GM12892 (cell line): ENCODE data around the gene PPP1CC.
"Not testable (repeated sequence)": the region's sequence is repeated elsewhere in the genome, so short reads cannot be mapped to it uniquely, and the experiment has no call there.

Experiments
- DNase-seq: peaks from one replicate; pipeline ENCODE4 v3.0.0; 2011; ENCODE audit not compliant: insufficient read length
- FAIRE-seq: peaks from 2 replicates; lab custom pipeline; 2011; peaks lifted over from hg19 to GRCh38; lab: Jason Lieb, UNC
- POLR2A ChIP-seq: IDR thresholded peaks from 2 replicates; pipeline ENCODE4 v1.6.1; 2011; ENCODE audit warnings: low read depth, low read length, control low read depth
- POLR2AphosphoS5 ChIP-seq: IDR thresholded peaks from 2 replicates; pipeline ENCODE4 v1.6.1; 2011; ENCODE audit warnings: low read depth, low read length, control low read depth
- TAF1 ChIP-seq: IDR thresholded peaks from 2 replicates; pipeline ENCODE4 v1.6.1; 2011; ENCODE audit warnings: low read depth, mild to moderate bottlenecking, control low read depth, low read length, borderline replicate concordance

PPP1CC gene

DNA sequence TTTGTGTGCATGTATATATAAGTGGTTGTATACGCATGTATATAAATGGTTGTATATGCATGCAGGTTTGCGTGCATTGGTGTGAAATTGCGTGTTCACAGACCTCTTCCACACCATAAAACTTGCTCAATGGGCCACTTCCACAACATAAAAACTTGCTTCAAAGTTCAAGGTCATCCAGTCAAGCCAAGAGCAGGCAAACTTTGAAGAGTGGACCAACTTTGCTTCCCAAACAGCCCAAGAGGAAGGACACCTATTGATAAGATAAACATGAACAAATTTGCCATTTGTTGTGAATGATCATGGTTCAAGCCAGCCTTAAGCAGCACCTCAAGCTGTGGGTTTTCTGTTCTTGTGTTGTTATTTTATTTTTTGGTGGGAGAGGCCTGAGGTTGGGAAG lies 25.2 kb upstream of the PPP1CC start:
- TF ChIP-seq POLR2A (no peak), TAF1 (no peak), POLR2AphosphoS5 (no peak)
- FAIRE-seq = no peak
- DNase-seq = no peak

GRCh38 chr12:110766311-110767154 lies 23.8 kb upstream of the PPP1CC start:
- TF ChIP-seq POLR2AphosphoS5 = no peak
- TF ChIP-seq POLR2A = no peak
- no peak for TF ChIP-seq TAF1
- DNase-seq = no peak
- FAIRE-seq = no peak

DNA sequence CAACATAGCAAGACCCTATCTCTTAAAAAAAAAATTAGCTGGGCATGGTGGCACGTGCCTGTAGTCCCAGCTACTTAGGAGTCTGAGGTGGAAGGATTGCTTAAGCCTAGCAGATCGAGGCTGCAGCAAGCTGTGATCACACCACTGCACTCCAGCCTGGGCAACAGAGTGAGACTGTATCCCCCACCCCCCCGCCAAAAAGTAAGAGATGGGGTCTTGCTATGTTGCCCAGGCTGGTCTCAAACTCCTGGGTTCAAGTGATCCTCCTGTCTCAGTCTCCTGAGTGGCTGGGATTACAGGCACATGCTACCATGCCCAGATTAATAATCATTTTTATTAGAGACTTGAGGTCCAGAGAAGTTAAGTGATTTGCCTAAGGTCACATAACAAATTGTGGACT lies 22.9 kb upstream of the PPP1CC start:
- FAIRE-seq = not testable (repeated sequence)

DNA sequence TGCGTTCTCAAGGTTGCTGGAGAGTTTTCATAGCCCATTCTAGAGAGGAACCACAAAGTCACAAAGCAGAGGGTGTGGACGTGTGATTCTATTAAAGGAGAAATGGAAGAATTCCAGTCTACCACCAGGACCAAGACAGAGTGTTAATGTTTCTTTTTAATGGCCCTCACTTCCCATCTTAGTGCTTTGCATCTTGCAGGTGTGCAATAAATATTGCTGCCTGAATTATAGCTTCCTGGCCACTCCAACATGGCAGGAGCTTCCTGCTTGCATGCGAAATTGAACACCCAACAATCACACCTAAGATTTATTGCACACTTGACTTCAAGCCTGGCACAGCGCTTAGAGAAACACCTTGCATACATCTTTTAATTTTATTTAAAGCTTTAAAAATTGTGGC lies 22.4 kb upstream of the PPP1CC start:
- TF ChIP-seq POLR2AphosphoS5 (no peak), POLR2A (no peak), TAF1 (no peak)
- DNase-seq = no peak
- no peak for FAIRE-seq

More for the DNA sequence above, 22.9 kb upstream of the PPP1CC start:
- not testable (repeated sequence) for DNase-seq

DNA sequence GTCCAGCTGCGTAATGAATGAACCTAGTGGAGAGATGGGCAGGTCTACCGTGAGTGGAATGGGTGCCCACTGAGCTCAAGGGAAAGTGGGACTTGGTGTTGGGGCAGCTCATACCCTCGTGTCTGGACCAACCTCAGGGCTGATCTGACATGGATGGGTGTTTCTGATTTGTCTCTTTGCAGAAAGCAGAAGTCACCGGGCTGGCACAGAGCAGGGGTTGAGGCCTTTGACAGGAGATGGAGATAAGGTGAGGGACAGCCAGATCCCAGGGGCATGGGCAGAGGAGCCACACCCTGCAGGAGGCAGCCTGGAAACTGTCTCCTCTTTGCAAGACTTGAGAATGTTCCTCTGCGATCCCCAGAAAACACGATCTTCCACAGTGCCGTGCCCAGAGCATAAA lies 20.9 kb upstream of the PPP1CC start:
- DNase-seq (no peak), FAIRE-seq (no peak)
- TF ChIP-seq POLR2AphosphoS5 (no peak), POLR2A (no peak), TAF1 (no peak)

DNA sequence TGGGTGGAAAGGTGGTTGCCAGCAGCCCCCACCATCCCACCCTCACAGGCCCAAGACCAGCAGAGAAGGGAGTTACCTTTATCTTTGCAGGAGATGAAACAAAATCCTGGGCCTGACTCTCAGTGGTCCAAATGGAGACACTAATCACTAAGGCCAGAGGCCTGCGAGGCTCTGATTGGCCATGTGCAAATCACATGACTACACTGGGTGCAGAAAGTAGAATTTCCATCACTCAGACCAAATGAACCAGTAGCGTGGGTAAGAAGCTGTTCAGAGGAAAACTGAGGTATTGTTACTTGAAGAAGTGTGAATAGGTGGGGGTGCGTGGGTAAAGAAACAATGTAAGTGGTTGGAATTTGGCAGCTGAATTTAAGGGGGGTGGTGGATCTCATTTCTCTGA lies 20.2 kb upstream of the PPP1CC start:
- DNase-seq (no peak), FAIRE-seq (no peak)
- TF ChIP-seq POLR2AphosphoS5 (no peak), POLR2A (no peak), TAF1 (no peak)

- FAIRE-seq = no peak
- no peak for TF ChIP-seq POLR2AphosphoS5
- TF ChIP-seq TAF1 = no peak
- TF ChIP-seq POLR2A = no peak
- no peak for DNase-seq
Observed at GRCh38 chr12:110760204-110760609, 17.5 kb upstream of the PPP1CC start.

- DNase-seq = no peak
- FAIRE-seq = no peak
- TF ChIP-seq POLR2AphosphoS5 (no peak), POLR2A (no peak), TAF1 (no peak)
Observed at GRCh38 chr12:110758922-110759321, 16.2 kb upstream of the PPP1CC start.

DNA sequence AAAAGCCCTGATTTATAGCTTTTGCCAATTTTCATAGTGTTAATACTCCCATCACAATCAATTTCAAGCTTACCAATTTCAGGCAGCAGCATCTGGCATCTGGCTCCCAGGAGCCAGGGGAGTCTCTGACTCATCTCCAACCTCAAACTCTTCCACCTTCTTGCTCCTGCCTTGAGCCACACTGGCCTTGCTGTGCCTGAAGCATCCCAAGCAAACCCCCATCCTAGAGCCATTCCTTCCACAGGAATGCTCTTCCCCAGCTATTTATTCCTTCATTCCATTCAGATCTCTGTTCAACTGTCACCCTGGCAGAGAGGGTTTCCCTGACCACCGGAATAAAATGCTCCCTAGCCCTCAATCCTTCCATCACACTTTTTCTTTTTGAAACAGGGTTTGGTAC lies 13.9 kb upstream of the PPP1CC start:
- DNase-seq (no peak), FAIRE-seq (no peak)
- no peak for TF ChIP-seq POLR2A
- no peak for TF ChIP-seq POLR2AphosphoS5
- no peak for TF ChIP-seq TAF1

- TF ChIP-seq TAF1 (no peak), POLR2A (no peak), POLR2AphosphoS5 (no peak)
- FAIRE-seq = no peak
- DNase-seq = no peak
Observed at GRCh38 chr12:110754101-110754793, 11.6 kb upstream of the PPP1CC start.

- no peak for FAIRE-seq
- no peak for TF ChIP-seq POLR2AphosphoS5
- no peak for TF ChIP-seq TAF1
- TF ChIP-seq POLR2A = no peak
- DNase-seq = no peak
Observed at GRCh38 chr12:110750784-110751461, 8.2 kb upstream of the PPP1CC start.
